ENCODE data around the gene BRD9.

Gene BRD9

GRCh38 chr5:876398-877365 is 15.9 kb downstream of the BRD9 start:
- no peak for DNase-seq

GRCh38 chr5:875931-876330 is 16.7 kb downstream of the BRD9 start:
- no peak for DNase-seq

GRCh38 chr5:873328-873727 is 19.3 kb downstream of the BRD9 start:
- DNase-seq = no peak

GRCh38 chr5:872301-872700 is 20.3 kb downstream of the BRD9 start:
- no peak for DNase-seq

- DNase-seq = no peak
Measured at GRCh38 chr5:871596-872298, 20.9 kb downstream of the BRD9 start.

GRCh38 chr5:870956-871355 is 21.6 kb downstream of the BRD9 start:
- DNase-seq = no peak

GRCh38 chr5:868428-869135 is 24.0 kb downstream of the BRD9 start:
- DNase-seq = no peak

- DNase-seq = no peak
Measured at GRCh38 chr5:867300-867870, 25.2 kb downstream of the BRD9 start.

GRCh38 chr5:865771-866170 is 26.8 kb downstream of the BRD9 start:
- DNase-seq = no peak

GRCh38 chr5:865168-865521 is 27.5 kb downstream of the BRD9 start:
- no peak for DNase-seq

GRCh38 chr5:864492-865167 is 28.0 kb downstream of the BRD9 start:
- no peak for DNase-seq

GRCh38 chr5:863244-863805 is 29.3 kb downstream of the BRD9 start:
- DNase-seq = no peak

- no peak for DNase-seq
Measured at GRCh38 chr5:862367-863243, 30.0 kb downstream of the BRD9 start.

GRCh38 chr5:861442-862366 is 30.9 kb downstream of the BRD9 start:
- DNase-seq = no peak

- DNase-seq = no peak
Measured at GRCh38 chr5:860506-861150, 32.0 kb downstream of the BRD9 start.

- no peak for DNase-seq
Measured at GRCh38 chr5:859798-860296, 32.8 kb downstream of the BRD9 start.

- no peak for DNase-seq
Measured at GRCh38 chr5:859391-859790, 33.2 kb downstream of the BRD9 start.

GRCh38 chr5:858726-859125 is 33.9 kb downstream of the BRD9 start:
- DNase-seq = no peak

All from activated CD8-positive, alpha-beta memory T cell treated with anti-CD3 and anti-CD28 coated beads, Interleukin-2, amount 50 U/mL, for 4 hours (primary cell).